Choroid plexus epithelial cell (primary cell): ENCODE data around the gene C1orf21.

Experiments used
- DNase-seq: peaks from one replicate; pipeline ENCODE4 v3.0.0-alpha.2; 2010; ENCODE audit warnings: low read depth
- H3K4me3 ChIP-seq: 2 replicates; pipeline ENCODE4 v1.5.1; 2011; ENCODE audit warnings: low read depth, mild to moderate bottlenecking, control low read depth, low read length, moderate library complexity
- TF ChIP-seq, protein P1 (sequence below): conservative IDR thresholded peaks from 2 replicates; pipeline ENCODE4 v1.5.1; 2011; ENCODE audit warnings: low read depth, mild to moderate bottlenecking, control low read depth, inconsistent platforms, low read length, moderate library complexity

The C1orf21 gene

DNA sequence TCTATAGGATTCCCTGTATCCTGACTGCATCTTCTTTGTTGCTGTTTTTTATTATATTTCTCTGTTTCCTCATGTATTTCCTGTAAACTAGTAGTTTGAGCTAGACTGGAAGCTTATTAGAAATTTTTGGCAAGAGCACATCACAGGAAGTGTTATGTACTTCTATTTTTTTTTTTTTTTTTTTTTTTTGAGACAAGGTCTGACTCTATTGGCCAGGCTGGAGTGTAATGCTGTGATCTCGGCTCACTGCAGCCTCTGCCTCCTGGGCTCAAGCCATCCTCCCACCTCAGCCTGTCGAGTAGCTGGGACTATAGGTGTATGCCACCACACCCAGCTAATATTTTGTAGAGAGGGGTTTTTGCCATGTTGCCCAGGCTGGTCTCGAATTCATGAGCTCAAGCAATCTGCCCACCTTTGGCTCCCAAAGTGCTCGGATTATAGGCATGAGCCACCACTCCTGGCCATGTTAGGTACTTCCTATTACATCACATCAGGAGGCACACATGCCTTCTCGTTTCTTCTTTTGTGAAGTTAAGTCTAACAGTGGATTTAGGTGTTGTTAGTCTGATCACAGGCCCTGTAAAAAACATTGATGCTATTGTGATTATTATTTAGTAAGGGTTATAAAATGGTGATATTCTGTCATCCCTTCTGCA, 12.5 kb downstream of the C1orf21 start:
- TF ChIP-seq, protein P1, sequence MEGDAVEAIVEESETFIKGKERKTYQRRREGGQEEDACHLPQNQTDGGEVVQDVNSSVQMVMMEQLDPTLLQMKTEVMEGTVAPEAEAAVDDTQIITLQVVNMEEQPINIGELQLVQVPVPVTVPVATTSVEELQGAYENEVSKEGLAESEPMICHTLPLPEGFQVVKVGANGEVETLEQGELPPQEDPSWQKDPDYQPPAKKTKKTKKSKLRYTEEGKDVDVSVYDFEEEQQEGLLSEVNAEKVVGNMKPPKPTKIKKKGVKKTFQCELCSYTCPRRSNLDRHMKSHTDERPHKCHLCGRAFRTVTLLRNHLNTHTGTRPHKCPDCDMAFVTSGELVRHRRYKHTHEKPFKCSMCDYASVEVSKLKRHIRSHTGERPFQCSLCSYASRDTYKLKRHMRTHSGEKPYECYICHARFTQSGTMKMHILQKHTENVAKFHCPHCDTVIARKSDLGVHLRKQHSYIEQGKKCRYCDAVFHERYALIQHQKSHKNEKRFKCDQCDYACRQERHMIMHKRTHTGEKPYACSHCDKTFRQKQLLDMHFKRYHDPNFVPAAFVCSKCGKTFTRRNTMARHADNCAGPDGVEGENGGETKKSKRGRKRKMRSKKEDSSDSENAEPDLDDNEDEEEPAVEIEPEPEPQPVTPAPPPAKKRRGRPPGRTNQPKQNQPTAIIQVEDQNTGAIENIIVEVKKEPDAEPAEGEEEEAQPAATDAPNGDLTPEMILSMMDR: no peak
- no peak overlapping the region for H3K4me3 ChIP-seq
- DNase-seq: no peak

DNA sequence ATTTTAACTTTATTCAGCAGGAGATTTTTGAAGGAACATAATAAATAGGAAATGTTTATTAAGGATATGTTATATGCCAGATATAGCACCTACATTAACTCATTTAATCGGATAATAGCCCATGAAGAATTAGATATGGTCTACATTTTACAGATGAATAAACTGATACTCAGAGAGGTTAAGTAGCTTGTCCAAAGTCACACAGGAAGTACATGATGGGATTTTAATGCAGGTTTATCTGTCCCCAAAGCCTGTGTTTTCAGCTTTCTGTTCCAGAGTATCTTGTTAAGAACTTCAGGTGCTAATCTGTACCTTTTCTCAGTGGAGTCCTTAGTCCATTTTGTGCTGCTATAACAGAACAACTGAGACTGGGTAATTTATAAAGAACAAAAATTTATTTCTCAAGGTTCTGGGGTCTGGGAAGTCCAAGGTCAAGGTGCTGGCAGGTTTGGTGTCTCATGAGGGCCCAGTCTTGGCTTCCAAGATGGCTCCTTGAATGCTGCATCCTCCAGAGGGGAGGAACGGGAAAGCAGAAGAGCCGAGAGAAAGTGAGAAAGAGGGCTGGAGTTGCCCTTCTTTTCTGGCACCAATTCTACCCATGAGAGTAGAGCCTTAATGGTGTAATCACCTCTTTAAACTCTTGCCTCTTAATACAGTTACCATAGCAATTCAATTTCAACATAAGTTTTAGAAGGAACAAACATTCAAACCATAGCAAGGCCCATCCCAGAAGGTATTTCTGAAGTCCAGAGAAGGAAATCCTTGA, 17.3 kb downstream of the C1orf21 start:
- TF ChIP-seq, protein P1: no peak
- H3K4me3 ChIP-seq: no peak overlapping the region
- DNase-seq: no peak

DNA sequence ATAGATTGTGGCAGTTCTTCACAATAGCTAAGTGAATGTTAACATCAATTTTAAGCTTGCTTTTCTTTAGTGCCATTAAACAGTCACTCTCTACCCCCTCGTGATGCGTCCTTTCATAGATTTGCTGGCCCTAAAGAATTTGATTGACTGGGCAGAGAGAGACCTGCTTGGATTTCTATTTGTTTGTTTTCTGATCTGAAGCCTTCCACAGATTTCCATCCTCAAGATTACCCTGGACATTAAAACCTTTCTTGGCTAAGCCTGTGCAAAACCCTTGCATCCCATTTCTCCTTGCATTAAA, 17.8 kb downstream of the C1orf21 start:
- TF ChIP-seq, protein P1: no peak
- H3K4me3 ChIP-seq: no peak overlapping the region
- no peak for DNase-seq

DNA sequence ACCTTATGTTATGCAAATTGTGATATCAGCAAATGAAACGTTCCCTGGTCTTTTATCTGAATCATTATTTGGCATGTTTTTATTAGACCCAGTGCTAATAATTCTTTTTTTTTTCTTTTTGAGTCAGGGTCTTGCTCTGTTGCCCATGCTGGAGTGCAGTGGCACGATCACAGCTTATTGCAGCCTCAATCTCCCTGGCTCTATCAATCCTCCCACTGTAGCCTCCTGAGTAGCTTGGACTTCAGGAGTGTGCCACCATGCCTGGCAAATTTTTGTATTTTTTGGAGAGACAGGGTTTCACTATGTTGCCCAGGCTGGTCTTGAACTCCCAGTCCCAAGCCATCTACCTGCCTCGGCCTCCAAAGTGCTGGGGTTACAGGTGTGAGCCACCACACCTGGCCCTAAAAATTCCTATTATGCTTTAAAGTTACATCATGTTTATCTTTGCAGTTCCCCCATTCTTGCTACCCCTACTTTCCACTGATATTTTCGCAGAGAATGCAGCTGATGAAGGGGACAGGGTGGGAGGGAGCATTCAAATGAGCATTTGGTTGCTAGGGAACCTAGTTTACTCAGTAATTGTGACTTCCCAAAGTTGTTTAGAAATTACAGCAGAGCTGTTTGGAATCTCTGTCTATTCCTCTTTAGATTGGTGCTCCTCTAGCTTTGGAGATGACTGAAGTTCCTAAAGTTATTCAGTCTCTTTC, 18.4 kb downstream of the C1orf21 start:
- H3K4me3 ChIP-seq: no peak overlapping the region
- no peak for DNase-seq
- TF ChIP-seq, protein P1: no peak

DNA sequence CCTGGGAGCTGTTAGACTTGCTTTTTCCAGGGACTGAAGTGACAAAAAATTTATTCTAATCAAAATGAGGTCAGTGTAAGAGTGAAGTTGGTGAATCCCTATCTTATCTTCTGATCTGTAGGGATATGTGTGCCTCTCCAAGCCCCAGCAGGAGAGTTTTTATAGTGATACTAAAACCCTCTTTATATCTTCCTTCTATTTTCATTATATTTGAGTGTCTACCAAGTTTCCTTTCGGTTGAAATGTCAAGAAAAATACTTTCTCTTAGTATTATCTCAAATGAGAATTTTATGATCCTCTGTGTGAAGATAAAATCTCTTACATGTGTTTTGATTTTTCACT, 18.9 kb downstream of the C1orf21 start:
- no peak for DNase-seq
- TF ChIP-seq, protein P1: no peak

DNA sequence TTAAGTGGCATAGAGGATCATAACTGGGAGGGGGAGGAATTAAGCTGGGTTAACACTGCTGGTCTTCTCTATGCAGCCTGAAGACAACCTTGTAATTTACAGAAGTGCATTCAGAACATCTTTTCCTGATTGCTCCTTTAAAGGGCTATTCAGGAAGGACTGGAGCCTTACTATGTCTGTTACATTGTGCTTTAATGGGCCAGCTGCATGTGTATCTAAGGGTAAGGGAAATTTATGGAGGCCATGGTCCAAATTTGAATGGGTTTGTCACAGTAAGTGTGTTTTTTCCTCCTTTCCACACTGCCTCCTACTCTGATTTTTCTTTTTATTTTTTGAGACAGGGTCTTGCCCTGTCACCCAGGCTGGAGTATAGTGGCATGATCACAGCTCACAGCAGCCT, 19.6 kb downstream of the C1orf21 start:
- TF ChIP-seq, protein P1: no peak
- no peak for DNase-seq
- H3K4me3 ChIP-seq: no peak overlapping the region

More for the DNA sequence above, 18.9 kb downstream of the C1orf21 start:
- no peak overlapping the region for H3K4me3 ChIP-seq
